GM23248 (cell line): Measurements from ENCODE around the gene HUS1.

Source experiments
- EZH2 ChIP-seq: fragments of 200-600 bp; sonication (generic); IDR thresholded peaks from 2 replicates; pipeline ENCODE4 v1.6.1; 2018; ENCODE audit warnings: antibody characterized with exemption, mild to moderate bottlenecking; ENCODE audit not compliant: insufficient read depth, poor library complexity, severe bottlenecking
- EZH2phosphoT487 ChIP-seq: fragments of 200-600 bp; sonication (generic); IDR thresholded peaks from 2 replicates; pipeline ENCODE4 v1.6.1; 2018; ENCODE audit warnings: antibody characterized with exemption, moderate library complexity, mild to moderate bottlenecking, low read depth; ENCODE audit not compliant: insufficient read depth

- TF ChIP-seq EZH2 (no peak), EZH2phosphoT487 (no peak)
Measured at GRCh38 chr7:48016641-48017040, 37.2 kb upstream of the HUS1 start.
